ENCODE measurements around the gene PEX12.
"Not testable (repeated sequence)": the region's sequence is repeated elsewhere in the genome, so short reads cannot be mapped to it uniquely, and the experiment has no call there.

The PEX12 gene

DNA sequence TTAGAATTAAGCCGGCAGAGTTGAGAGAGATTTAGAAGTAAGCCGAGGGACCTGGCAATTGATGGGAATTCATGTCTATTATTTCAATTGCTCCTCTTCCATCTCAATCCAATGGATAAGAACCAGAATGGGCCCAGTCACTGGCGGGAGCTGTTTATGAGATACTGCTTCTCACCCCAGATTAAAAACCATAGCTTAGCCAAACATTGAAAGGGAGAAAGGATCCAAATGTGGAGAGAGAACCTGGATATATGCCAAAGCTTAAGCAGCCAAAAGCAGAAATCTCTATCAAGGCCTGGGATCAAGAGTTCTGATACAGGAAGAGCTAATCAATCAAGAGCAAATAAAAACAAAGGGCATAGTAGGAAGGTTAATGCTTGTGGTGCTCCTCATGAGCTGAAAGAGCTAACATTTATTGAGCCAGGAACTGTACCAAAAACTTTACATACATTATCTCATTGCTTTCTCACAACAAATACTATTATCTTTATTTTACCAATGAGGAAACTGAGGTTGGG, 43.7 kb downstream of the PEX12 start:
- DNase-seq, result no peak

DNA sequence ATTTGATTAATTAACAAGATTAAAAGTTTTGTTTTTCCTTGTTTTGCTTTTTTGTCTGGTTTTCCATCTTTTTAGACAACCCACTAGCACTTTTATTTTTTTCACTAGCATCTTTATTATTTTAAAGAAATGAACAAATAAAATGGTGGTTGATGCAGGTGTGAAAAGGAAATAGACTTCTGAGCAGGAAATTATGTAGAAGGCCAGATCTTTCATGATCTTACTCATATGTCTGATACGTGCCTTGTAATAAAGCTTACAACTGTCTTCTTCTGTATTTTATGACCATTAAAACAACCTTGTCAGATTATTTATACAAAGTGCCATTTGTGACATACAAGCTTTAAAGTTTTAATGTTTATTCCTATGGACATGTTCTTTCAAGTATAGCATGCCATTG, 47.2 kb downstream of the PEX12 start:
- DNase-seq, result no peak

DNA sequence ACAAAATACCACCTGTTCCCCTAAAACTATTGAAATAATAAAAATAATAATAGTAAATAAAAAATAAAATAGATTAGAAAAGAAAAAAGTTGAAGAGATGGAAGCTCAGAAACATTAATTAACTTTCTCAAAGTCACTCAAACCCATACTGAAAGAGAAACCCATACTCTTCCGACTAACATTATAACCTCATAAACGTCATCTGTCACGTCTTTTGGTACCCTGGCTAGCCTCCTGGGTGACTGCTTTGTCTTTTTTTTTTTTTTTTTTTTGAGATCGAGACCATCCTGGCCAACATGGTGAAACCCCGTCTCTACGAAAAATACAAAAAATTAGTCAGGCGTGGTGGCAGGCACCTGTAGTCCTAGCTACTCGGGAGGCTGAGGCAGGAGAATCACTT, 48.5 kb downstream of the PEX12 start:
- DNase-seq, result no peak

DNA sequence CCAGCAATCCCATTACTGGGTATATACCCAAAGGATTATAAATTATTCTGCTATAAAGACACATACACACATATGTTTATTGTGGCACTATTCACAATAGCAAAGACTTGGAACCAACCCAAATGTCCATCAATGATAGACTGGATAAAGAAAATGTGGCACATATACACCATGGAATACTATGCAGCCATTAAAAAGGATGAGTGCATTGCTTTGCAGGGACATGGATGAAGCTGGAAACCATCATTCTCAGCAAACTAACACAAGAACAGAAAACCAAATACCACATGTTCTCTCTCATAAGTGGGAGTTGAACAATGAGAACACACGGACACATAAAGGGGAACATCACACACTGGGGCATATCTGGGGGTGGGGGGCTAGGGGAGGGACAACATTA, 49.0 kb downstream of the PEX12 start:
- not testable (repeated sequence) for DNase-seq

Data from NCI-H1092 (cell line).